H1 (cell line): Measurements from ENCODE around the gene OR52N5. TPM values are rescaled to one million over a fixed set of nuclear protein-coding genes. Genes with fewer than 3 reads are reported as not detected.

ENCODE experiments used
- CTCF ChIA-PET: fragments of 300-600 bp; sonication (Branson Sonifier 250); formaldehyde crosslinking; loops from one replicate; lab custom pipeline; 2021; ENCODE audit not compliant: partially characterized antibody; lab: Charles Lee
- POLR2A ChIA-PET: fragments of 300-600 bp; sonication (Branson Sonifier 250); formaldehyde crosslinking; loops from one replicate; lab custom pipeline; 2021; ENCODE audit warnings: inconsistent platforms; ENCODE audit not compliant: partially characterized antibody; lab: Charles Lee
- DNase-seq, 2 experiments: peaks; one replicate each; pipeline versions ENCODE4 v3.0.0 to v3.0.0-alpha.2; 2010 to 2022; ENCODE audit warnings: low spot score in 2 of 2, low read depth in 1 of 2, mixed read lengths in 1 of 2
- FAIRE-seq: peaks from 2 replicates; lab custom pipeline; 2011; peaks lifted over from hg19 to GRCh38; lab: Jason Lieb, UNC
- H2AFZ ChIP-seq: 2 replicates; pipeline ENCODE4 v1.8.1; 2012; ENCODE audit warnings: low read length, inconsistent platforms
- H2AK5ac ChIP-seq: 2 replicates; pipeline ENCODE4 v1.6.1; 2013; ENCODE audit warnings: low read depth, low read length
- H2BK120ac ChIP-seq: replicated peaks from 2 replicates; pipeline ENCODE3; 2013; ENCODE audit warnings: low read depth, low read length, inconsistent platforms
- H2BK12ac ChIP-seq: 2 replicates; pipeline ENCODE4 v1.6.1; 2013; ENCODE audit warnings: low read depth, low read length
- H2BK15ac ChIP-seq: 2 replicates; pipeline ENCODE4 v1.6.1; 2013; ENCODE audit warnings: low read length
- H2BK20ac ChIP-seq: 2 replicates; pipeline ENCODE4 v1.6.1; 2013; ENCODE audit warnings: low read length
- H2BK5ac ChIP-seq: 2 replicates; pipeline ENCODE4 v1.6.1; 2013; ENCODE audit warnings: low read depth, low read length
- H3K14ac ChIP-seq: 2 replicates; pipeline ENCODE4 v1.6.1; 2013; ENCODE audit warnings: inconsistent platforms; ENCODE audit not compliant: insufficient read length
- H3K18ac ChIP-seq: 2 replicates; pipeline ENCODE4 v1.6.1; 2013; ENCODE audit warnings: low read length; ENCODE audit errors: extremely low read depth
- H3K23ac ChIP-seq: 2 replicates; pipeline ENCODE4 v1.6.1; 2013; ENCODE audit warnings: inconsistent platforms; ENCODE audit not compliant: insufficient read length
- H3K23me2 ChIP-seq: 2 replicates; pipeline ENCODE4 v1.6.1; 2013; ENCODE audit warnings: low read depth, low read length
- H3K27ac ChIP-seq: 2 replicates; pipeline ENCODE4 v1.6.1; 2011; ENCODE audit warnings: low read depth, low read length, inconsistent platforms
- H3K27me3 ChIP-seq, 4 experiments: replicated peaks in 1 of 4; 1 replicate in 1 of 4; 2 replicates in 3 of 4; pipeline versions ENCODE4 v1.6.1 to v1.8.1; 2011 to 2013; ENCODE audit warnings: low read length in 3 of 4, mild to moderate bottlenecking in 3 of 4, inconsistent platforms in 2 of 4, mixed read lengths in 2 of 4, moderate library complexity in 1 of 4; ENCODE audit not compliant: control insufficient read depth in 3 of 4, insufficient read depth in 3 of 4; ENCODE audit errors: extremely low read depth in 1 of 4
- H3K36me3 ChIP-seq, 4 experiments: 2 replicates each; pipeline versions ENCODE4 v1.6.1 to v1.8.1; 2011 to 2013; ENCODE audit warnings: mild to moderate bottlenecking in 4 of 4, low read length in 3 of 4, moderate library complexity in 2 of 4, control low read depth in 1 of 4, inconsistent platforms in 1 of 4; ENCODE audit not compliant: insufficient read depth in 4 of 4, control insufficient read depth in 2 of 4
- H3K4ac ChIP-seq: replicated peaks from 2 replicates; pipeline ENCODE3; 2013; ENCODE audit warnings: low read length, low read depth, mixed read lengths, inconsistent platforms; ENCODE audit not compliant: insufficient read length
- H3K4me1 ChIP-seq, 4 experiments: replicated peaks in 1 of 4; 1 replicate in 1 of 4; 2 replicates in 3 of 4; pipeline versions ENCODE4 v1.6.1 to v1.8.1; 2011 to 2013; ENCODE audit warnings: low read length in 3 of 4, inconsistent platforms in 2 of 4, mixed read lengths in 1 of 4; ENCODE audit not compliant: insufficient read depth in 4 of 4, control insufficient read depth in 3 of 4
- H3K4me2 ChIP-seq, 2 experiments: 2 replicates each; pipeline versions ENCODE4 v1.6.1 to v1.8.1; 2011 to 2013; ENCODE audit warnings: low read depth in 2 of 2, low read length in 2 of 2, control low read depth in 1 of 2, inconsistent platforms in 1 of 2, mild to moderate bottlenecking in 1 of 2; ENCODE audit not compliant: insufficient read depth in 1 of 2
- H3K4me3 ChIP-seq, 4 experiments: fragments of 200-600, 300-600 bp in 1 of 4; sonication (generic), shearing (Covaris generic), sonication (Bioruptor Twin) in 1 of 4; 2 replicates each; pipeline versions ENCODE4 v1.5.1 to v1.8.1; 2011 to 2016; ENCODE audit warnings: low read length in 4 of 4, low read depth in 3 of 4, control low read depth in 2 of 4, inconsistent platforms in 2 of 4, mild to moderate bottlenecking in 2 of 4, mixed read lengths in 1 of 4, moderate library complexity in 1 of 4; ENCODE audit not compliant: insufficient read depth in 2 of 4; ENCODE audit errors: extremely low read depth in 1 of 4
- H3K56ac ChIP-seq: replicated peaks from 2 replicates; pipeline ENCODE3; 2013; ENCODE audit warnings: low read depth, mild to moderate bottlenecking, mixed read lengths, low read length, inconsistent platforms; ENCODE audit not compliant: insufficient read length
- H3K79me1 ChIP-seq: 2 replicates; pipeline ENCODE4 v1.6.1; 2013; ENCODE audit warnings: low read depth, low read length, control low read depth
- H3K79me2 ChIP-seq, 2 experiments: 2 replicates each; pipeline versions ENCODE4 v1.6.1 to v1.8.1; 2012 to 2013; ENCODE audit warnings: low read length in 2 of 2, mild to moderate bottlenecking in 2 of 2, inconsistent platforms in 1 of 2; ENCODE audit not compliant: insufficient read depth in 2 of 2, control insufficient read depth in 1 of 2
- H3K9ac ChIP-seq, 4 experiments: replicated peaks in 1 of 4; 1 replicate in 1 of 4; 2 replicates in 3 of 4; pipeline versions ENCODE4 v1.6.1 to v1.8.1; 2011 to 2013; ENCODE audit warnings: low read depth in 3 of 4, low read length in 3 of 4, control low read depth in 2 of 4, mild to moderate bottlenecking in 2 of 4, moderate library complexity in 2 of 4, inconsistent platforms in 1 of 4; ENCODE audit errors: extremely low read depth in 1 of 4
- H3K9me3 ChIP-seq, 2 experiments: 2 replicates each; pipeline versions ENCODE4 v1.6.1 to v1.8.1; 2012 to 2013; ENCODE audit warnings: mild to moderate bottlenecking in 2 of 2, moderate library complexity in 2 of 2, control low read depth in 1 of 2, inconsistent platforms in 1 of 2, low read depth in 1 of 2, low read length in 1 of 2, mixed read lengths in 1 of 2; ENCODE audit not compliant: insufficient read depth in 2 of 2
- H4K20me1 ChIP-seq, 2 experiments: replicated peaks in 1 of 2; 2 replicates each; pipeline versions ENCODE3 to v1.8.1; 2011 to 2013; ENCODE audit warnings: inconsistent platforms in 2 of 2, low read length in 2 of 2, mild to moderate bottlenecking in 1 of 2; ENCODE audit not compliant: insufficient read depth in 2 of 2, control insufficient read depth in 1 of 2
- H4K5ac ChIP-seq: 2 replicates; pipeline ENCODE4 v1.6.1; 2013; ENCODE audit warnings: low read length, low read depth, mixed read lengths, inconsistent platforms; ENCODE audit not compliant: insufficient read length
- H4K8ac ChIP-seq: 2 replicates; pipeline ENCODE4 v1.8.0; 2013; ENCODE audit warnings: mild to moderate bottlenecking, moderate library complexity, low read length, inconsistent platforms; ENCODE audit not compliant: insufficient read depth; ENCODE audit errors: extremely low read depth
- H4K91ac ChIP-seq: replicated peaks from 2 replicates; pipeline ENCODE3; 2013; ENCODE audit warnings: low read length, mixed read lengths, inconsistent platforms; ENCODE audit not compliant: insufficient read length
- ASH2L ChIP-seq: fragments of 200-600, 300-600 bp; sonication (generic); IDR thresholded peaks from one replicate; pipeline ENCODE4 v1.7.1; 2017; ENCODE audit warnings: low read length
- CREB1 ChIP-seq: IDR thresholded peaks from 2 replicates; pipeline ENCODE4 v1.6.1; 2012; ENCODE audit warnings: inconsistent platforms
- HDAC6 ChIP-seq: IDR thresholded peaks from one replicate; pipeline ENCODE4 v1.7.1; 2012; ENCODE audit warnings: low read depth, mild to moderate bottlenecking, inconsistent platforms, low read length, moderate library complexity
- RNF2 ChIP-seq: fragments of 200-900, 300-1000 bp; sonication (generic); IDR thresholded peaks from 2 replicates; pipeline ENCODE4 v1.7.1; 2016; ENCODE audit warnings: borderline replicate concordance, low read depth, mild to moderate bottlenecking, antibody characterized with exemption, low read length; ENCODE audit not compliant: poor library complexity, severe bottlenecking; ENCODE audit errors: missing control alignments
- SRF ChIP-seq: IDR thresholded peaks from 2 replicates; pipeline ENCODE4 v1.6.1; 2011; ENCODE audit warnings: mild to moderate bottlenecking, low read depth, low read length, moderate library complexity
- SUZ12 ChIP-seq: fragments of 200-600 bp; sonication (generic); IDR thresholded peaks from 2 replicates; pipeline ENCODE4 v1.6.1; 2012; ENCODE audit warnings: mild to moderate bottlenecking, inconsistent platforms, low read length, moderate library complexity, mixed read lengths
- TCF12 ChIP-seq: IDR thresholded peaks from 2 replicates; pipeline ENCODE4 v1.6.1; 2011; ENCODE audit warnings: low read depth, mild to moderate bottlenecking, low read length
- YY1 ChIP-seq: IDR thresholded peaks from 2 replicates; pipeline ENCODE4 v1.6.1; 2011; ENCODE audit warnings: low read depth, mild to moderate bottlenecking, low read length
- WGBS, 2 experiments: shearing (Covaris generic) in 1 of 2; methylation state at CpG; one replicate each; pipeline versions ENCODE4 v1.1.6 to v1.1.7; 2013 to 2015; ENCODE audit warnings: low lambda C conversion rate in 2 of 2, mixed read lengths in 2 of 2, inconsistent platforms in 1 of 2, low coverage in 1 of 2, missing lambda C conversion rate in 1 of 2; ENCODE audit not compliant: insufficient replicate concordance in 2 of 2, insufficient coverage in 1 of 2, insufficient read length in 1 of 2; ENCODE audit errors: extremely low coverage in 1 of 2, missing lambda C conversion rate in 1 of 2; 5-methylcytosine and 5-hydroxymethylcytosine counted together
- polyA plus RNA-seq, 7 experiments: library from polyadenylated mRNA; depleted of rRNA in 3 of 7; stranded (reverse) in 5 of 7; unstranded in 2 of 7; fragments of >200 nt in 5 of 7; fragments of 200-250 nt in 2 of 7; gene quantifications; 1 replicate in 5 of 7; 2 replicates in 1 of 7; 4 replicates in 1 of 7; pipeline versions ENCODE4 v1.2.1 to v1.2.3, GENCODE V29; 2011 to 2013; ENCODE audit warnings: missing spikeins in 2 of 7, mixed read lengths in 2 of 7
- total RNA-seq: library from RNA; stranded (reverse); fragmentation: NEBNext Ultra II Directional; extraction: Animal tissue kit (Norgen Biotek cat#: 25700); gene quantifications from 2 replicates; pipeline ENCODE4 v1.2.1, GENCODE V29; 2021
- TF ChIP-seq, protein P1 (sequence below), 3 experiments: IDR thresholded peaks; 1 replicate in 2 of 3; 2 replicates in 1 of 3; pipeline versions ENCODE4 v1.5.1 to v1.6.1; 2011; ENCODE audit warnings: low read length in 3 of 3, mild to moderate bottlenecking in 3 of 3, inconsistent platforms in 2 of 3, low read depth in 1 of 3, moderate library complexity in 1 of 3; ENCODE audit not compliant: insufficient read depth in 1 of 3; ENCODE audit errors: control extremely low read depth in 1 of 3
- TF ChIP-seq, protein P2 (sequence below): IDR thresholded peaks from 2 replicates; pipeline ENCODE4 v1.6.1; 2012; ENCODE audit warnings: inconsistent platforms

Gene OR52N5
- total and polyA plus RNA-seq, 2 of the 8 experiments (the other 6 are each of a cell fraction or from before 2014, with no cell fraction given) = 0.12 TPM; not detected in 1

DNA sequence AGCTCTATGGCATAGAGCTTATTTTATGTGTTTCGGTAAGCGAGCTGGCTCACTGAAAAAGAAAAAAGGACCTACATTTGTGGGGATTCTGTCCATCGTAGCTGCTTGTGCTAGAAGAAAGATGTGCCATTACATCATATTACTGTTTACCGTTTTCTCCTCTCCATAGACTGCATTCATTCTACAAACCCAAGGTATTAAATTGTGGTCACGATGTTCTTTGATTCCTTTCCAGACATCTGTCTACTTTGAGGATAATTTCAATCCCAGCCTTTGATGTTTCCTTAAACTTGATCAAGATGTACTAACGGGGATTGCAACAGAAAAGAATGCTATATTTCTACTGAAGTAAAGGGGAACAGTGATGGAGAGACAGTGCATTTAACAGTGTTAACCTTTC, 13.4 kb upstream of the OR52N5 start:
- Histone ChIP-seq H3K9me3 (no peaks in the 10 kb centered on the region), H3K79me1 (no peaks in the 10 kb centered on the region), H3K4me1 (no peaks in the 10 kb centered on the region), H3K4ac (no peak overlapping the region), H2BK120ac (no peak overlapping the region), H4K20me1 (no peaks in the 10 kb centered on the region), H3K27ac (no peak overlapping the region), H2BK20ac (no peak overlapping the region), H3K4me3 (no peak overlapping the region), H3K56ac (no peak overlapping the region), H2BK5ac (no peak overlapping the region), H2BK15ac (no peak overlapping the region), H2BK12ac (no peak overlapping the region), H3K36me3 (no peaks in the 10 kb centered on the region), H2AK5ac (no peak overlapping the region), H3K14ac (no peak overlapping the region), H3K18ac (no peak overlapping the region), H3K27me3 (no peaks in the 10 kb centered on the region), H3K23ac (no peak overlapping the region), H3K23me2 (no peaks in the 10 kb centered on the region), H4K5ac (no peak overlapping the region), H2AFZ (no peak overlapping the region), H3K4me2 (no peak overlapping the region), H3K9ac (no peak overlapping the region), H4K8ac (no peak overlapping the region), H3K79me2 (no peaks in the 10 kb centered on the region), H4K91ac (no peak overlapping the region)
- CTCF ChIA-PET = interaction anchor here (1.0 to 1.1 kb wide), 3 partner anchors 8 to 185 kb away, joined by 3 to 4 read pairs (median 4); no protein-coding TSS in a partner anchor
- POLR2A ChIA-PET = no interaction called here
- DNase-seq = no peak
- 89% methylated on average over 6 of the region's 6 CpGs; no CpG with 5 or more reads in 1 of the 2 experiments for WGBS, 2 experiments
- FAIRE-seq = no peak
- TF ChIP-seq, protein P1, sequence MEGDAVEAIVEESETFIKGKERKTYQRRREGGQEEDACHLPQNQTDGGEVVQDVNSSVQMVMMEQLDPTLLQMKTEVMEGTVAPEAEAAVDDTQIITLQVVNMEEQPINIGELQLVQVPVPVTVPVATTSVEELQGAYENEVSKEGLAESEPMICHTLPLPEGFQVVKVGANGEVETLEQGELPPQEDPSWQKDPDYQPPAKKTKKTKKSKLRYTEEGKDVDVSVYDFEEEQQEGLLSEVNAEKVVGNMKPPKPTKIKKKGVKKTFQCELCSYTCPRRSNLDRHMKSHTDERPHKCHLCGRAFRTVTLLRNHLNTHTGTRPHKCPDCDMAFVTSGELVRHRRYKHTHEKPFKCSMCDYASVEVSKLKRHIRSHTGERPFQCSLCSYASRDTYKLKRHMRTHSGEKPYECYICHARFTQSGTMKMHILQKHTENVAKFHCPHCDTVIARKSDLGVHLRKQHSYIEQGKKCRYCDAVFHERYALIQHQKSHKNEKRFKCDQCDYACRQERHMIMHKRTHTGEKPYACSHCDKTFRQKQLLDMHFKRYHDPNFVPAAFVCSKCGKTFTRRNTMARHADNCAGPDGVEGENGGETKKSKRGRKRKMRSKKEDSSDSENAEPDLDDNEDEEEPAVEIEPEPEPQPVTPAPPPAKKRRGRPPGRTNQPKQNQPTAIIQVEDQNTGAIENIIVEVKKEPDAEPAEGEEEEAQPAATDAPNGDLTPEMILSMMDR (IDR thresholded peaks at IDR 0.05; ENCODE audit: control extremely low read depth in 1 of 3, insufficient read depth in 1 of 3, low read depth in 1 of 3, low read length in 3 of 3) = no peak
- TF ChIP-seq SUZ12 = no peak
- no peak for TF ChIP-seq TCF12
- no peak for TF ChIP-seq HDAC6
- no peak for TF ChIP-seq CREB1
- TF ChIP-seq, protein P2, sequence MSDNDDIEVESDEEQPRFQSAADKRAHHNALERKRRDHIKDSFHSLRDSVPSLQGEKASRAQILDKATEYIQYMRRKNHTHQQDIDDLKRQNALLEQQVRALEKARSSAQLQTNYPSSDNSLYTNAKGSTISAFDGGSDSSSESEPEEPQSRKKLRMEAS = no peak
- no peak for TF ChIP-seq SRF
- TF ChIP-seq ASH2L = no peak
- TF ChIP-seq YY1 = no peak
- no peak for TF ChIP-seq RNF2
